Measurements from ENCODE around the gene RIMBP2. TPM values are rescaled to one million over a fixed set of nuclear protein-coding genes. Genes with fewer than 3 reads are reported as not detected.

Gene RIMBP2
- total and polyA plus RNA-seq, 8 donors = 0.42 to 19.0 (median 16.1) TPM

DNA sequence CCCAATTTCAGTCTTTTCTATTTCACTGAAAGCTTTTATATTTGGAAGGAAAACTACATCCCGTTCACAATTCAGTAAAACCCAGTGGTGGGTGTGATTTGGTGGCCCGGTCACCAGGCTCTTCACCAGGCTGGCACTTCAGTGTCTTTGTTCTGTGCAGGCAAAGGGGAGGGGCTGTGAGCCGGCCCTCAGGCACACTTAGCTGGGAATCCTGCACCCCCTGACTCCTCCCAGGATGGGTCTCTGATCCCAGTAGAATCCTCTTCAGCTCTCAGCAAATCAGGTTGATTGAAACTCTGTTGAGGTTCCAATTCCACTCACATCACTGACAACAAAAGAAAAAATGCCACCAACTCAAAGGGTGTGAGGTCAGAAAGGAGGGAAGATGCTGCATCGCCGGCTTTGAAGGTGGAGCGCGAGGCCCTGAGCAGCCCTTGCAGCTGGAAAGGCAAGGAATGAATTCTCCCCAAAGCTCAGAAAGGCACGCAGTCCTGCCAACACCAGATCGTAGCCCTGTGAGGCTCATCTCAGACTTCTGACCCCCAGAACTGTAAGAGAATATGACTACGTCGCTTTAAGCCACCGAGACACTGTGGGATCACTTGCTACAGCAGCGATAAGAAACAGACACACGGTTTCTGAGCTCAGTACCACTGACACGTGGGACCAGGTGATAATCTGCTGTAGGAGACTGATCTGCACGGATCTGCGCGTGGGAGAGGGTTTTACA lies 211.8 kb downstream of the RIMBP2 start:
- TF ChIP-seq CTCF (IDR thresholded peaks at IDR 0.05) = no peak
- Histone ChIP-seq H3K27ac (no peak overlapping the region), H3K9me3 (no peaks in the 10 kb centered on the region), H3K4me3 (no peak overlapping the region), H3K4me1 (no peaks in the 10 kb centered on the region), H3K27me3 (peaks cover 0 to 10% of the 10 kb centered on the region in 2 donors), H3K36me3 (no peaks in the 10 kb centered on the region)
- DNase-seq = no peak
- no peak for ATAC-seq
- intact Hi-C loops (cut with DNase I) = no loop called here

- H3K27me3 ChIP-seq = no peaks in the 10 kb centered on the region
- DNase-seq = no peak
- H3K9me3 ChIP-seq = no peaks in the 10 kb centered on the region
- no peak for ATAC-seq
- H3K4me1 ChIP-seq = no peaks in the 10 kb centered on the region
- no peak for TF ChIP-seq CTCF (IDR thresholded peaks at IDR 0.05)
- intact Hi-C loops (cut with DNase I) = no loop called here
- H3K36me3 ChIP-seq = no peaks in the 10 kb centered on the region
- no peak overlapping the region for H3K27ac ChIP-seq
- no peak overlapping the region for H3K4me3 ChIP-seq
Measured at GRCh38 chr12:130501821-130502220, 214.3 kb downstream of the RIMBP2 start.

DNA sequence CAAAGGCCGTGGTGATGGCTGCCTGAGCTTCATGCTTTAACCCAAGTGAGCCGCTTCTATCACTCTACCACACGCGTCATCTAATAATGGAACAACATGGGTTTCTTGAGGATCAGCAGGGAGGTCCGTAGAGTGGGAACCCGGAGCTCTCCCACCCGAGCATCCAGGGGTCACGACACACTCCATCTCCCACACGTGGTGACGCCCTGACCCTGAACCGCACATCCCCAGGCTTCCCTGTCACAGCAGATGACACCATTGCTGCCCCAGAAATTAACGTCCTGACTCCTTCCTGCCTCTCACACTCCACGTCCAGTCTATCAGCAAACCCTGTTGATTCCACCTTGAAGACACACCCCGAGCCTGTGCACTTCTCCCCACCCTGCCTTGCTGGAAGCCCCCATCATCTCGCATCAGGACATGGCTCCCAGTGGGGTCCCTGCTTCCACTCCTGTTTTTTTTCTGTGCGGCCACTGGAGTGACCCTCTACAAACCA lies 215.2 kb downstream of the RIMBP2 start:
- Histone ChIP-seq H3K4me1 (no peaks in the 10 kb centered on the region), H3K27me3 (no peaks in the 10 kb centered on the region), H3K27ac (no peak overlapping the region), H3K4me3 (no peak overlapping the region), H3K9me3 (no peaks in the 10 kb centered on the region), H3K36me3 (no peaks in the 10 kb centered on the region)
- intact Hi-C loops (cut with DNase I) = no loop called here
- TF ChIP-seq CTCF (IDR thresholded peaks at IDR 0.05) = no peak
- ATAC-seq (no peak), DNase-seq (no peak)

- no peak overlapping the region for H3K4me3 ChIP-seq
- ATAC-seq (no peak), DNase-seq (no peak)
- H3K36me3 ChIP-seq = no peaks in the 10 kb centered on the region
- no peak overlapping the region for H3K27ac ChIP-seq
- TF ChIP-seq CTCF (IDR thresholded peaks at IDR 0.05) = no peak
- H3K27me3 ChIP-seq = no peaks in the 10 kb centered on the region
- H3K4me1 ChIP-seq = no peaks in the 10 kb centered on the region
- intact Hi-C loops (cut with DNase I) = no loop called here
- no peaks in the 10 kb centered on the region for H3K9me3 ChIP-seq
Measured at GRCh38 chr12:130499474-130499873, 216.6 kb downstream of the RIMBP2 start.

GRCh38 chr12:130498589-130499385 lies 217.3 kb downstream of the RIMBP2 start:
- Histone ChIP-seq H3K4me1 (no peaks in the 10 kb centered on the region), H3K9me3 (no peaks in the 10 kb centered on the region), H3K4me3 (no peak overlapping the region), H3K27me3 (no peaks in the 10 kb centered on the region), H3K36me3 (no peaks in the 10 kb centered on the region), H3K27ac (no peak overlapping the region)
- no peak for ATAC-seq
- intact Hi-C loops (cut with DNase I) = no loop called here
- DNase-seq = no peak
- TF ChIP-seq CTCF (IDR thresholded peaks at IDR 0.05) = no peak
